HG03139 (cell line): Measurements from ENCODE around the gene SLC8A2.

Experiments used
- ATAC-seq: cut with Tn5 transposase; IDR thresholded peaks from one replicate; pipeline ENCODE4 v1.9.1; 2021; ENCODE audit not compliant: unreplicated experiment

The SLC8A2 gene

DNA sequence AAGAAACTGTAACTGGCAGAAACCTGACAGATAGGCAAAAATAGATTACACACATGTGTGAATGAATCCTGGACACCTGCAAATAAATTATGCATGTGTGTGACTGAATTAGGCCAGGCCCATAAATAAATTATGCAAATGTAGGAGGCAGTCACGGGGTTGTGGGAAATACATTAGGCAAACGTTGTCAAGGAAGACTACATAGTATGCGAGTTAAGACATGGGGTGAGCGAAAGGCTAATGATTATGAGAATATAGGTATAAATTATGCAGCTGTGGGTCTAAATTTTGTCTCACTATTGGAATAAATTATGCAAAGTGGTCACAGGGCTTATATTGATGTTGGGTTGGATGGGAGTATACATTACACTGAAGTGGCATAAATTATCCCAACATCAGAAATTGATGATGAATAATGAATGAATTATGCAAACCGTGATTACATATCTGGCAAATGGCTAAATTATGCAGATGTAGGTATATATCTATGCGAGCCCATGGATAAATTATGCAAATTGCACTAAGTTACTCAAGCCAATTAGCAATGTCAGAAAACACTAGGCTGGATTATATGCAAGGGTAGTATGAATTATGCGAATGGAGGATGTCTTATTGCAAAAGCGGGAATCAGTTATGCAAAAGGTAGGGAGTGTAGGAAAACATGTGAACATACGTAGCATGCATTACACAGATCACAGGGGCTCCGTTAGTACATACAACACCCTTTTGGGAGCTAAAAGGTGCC, 6.8 kb downstream of the SLC8A2 start:
- no peak for ATAC-seq

DNA sequence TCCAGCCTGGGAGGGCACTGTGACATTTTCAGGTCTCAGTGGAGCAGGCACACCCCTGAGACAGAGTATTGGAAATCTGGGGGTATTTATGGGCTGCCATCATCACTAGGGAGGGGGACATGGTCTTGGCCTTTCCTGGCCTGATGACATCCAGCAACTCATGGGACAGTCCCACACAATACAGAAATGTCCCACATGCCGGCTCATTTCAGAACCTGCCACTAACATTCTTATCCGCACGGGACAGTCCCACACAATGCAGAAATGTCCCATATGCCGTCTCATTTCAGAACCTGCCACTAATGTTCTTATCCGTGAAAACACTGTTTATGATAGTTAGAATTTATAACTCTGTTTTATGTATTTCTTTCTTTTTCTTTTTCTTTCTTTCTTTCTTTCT, 9.8 kb downstream of the SLC8A2 start:
- no peak for ATAC-seq

DNA sequence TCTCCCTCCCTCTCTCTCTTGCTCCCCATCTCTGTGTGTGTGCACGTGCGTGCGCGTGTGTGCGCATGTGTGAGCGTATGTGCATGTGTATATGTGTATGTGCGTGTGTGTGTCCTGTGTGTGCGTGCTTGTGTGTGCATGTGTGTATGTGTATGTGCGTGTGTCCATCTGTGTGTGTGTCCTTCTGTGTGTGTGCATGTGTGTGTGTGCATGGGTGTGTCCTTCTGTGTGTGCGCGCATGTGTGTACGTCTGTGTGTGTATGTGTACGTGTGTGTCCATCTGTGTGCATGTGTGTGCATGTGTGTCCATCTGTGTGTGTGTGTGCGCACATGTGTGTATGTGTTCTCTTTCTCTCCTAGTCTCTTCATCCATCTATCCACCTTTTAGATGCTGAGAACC, 12.2 kb downstream of the SLC8A2 start:
- ATAC-seq: no peak

DNA sequence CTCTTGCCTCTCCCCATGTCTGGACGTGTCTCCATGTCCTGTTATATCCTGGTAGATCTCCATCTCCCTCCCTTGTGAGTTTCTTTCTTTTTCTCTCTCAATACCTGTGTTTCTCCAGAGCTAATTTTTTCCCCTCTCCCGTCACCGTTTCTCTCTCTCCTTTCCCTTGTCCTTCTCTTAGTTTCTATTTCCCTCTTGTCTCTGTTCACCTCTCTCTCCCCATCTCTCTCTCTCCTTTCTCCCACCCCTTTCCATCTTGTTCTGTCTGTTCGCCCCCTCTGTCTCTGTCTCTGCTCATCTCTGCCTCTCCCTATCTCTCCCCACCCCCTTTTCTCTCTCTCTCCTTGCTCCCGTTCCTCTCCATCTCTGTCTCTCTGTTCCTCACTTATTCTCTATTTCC, 13.0 kb downstream of the SLC8A2 start:
- ATAC-seq: no peak

DNA sequence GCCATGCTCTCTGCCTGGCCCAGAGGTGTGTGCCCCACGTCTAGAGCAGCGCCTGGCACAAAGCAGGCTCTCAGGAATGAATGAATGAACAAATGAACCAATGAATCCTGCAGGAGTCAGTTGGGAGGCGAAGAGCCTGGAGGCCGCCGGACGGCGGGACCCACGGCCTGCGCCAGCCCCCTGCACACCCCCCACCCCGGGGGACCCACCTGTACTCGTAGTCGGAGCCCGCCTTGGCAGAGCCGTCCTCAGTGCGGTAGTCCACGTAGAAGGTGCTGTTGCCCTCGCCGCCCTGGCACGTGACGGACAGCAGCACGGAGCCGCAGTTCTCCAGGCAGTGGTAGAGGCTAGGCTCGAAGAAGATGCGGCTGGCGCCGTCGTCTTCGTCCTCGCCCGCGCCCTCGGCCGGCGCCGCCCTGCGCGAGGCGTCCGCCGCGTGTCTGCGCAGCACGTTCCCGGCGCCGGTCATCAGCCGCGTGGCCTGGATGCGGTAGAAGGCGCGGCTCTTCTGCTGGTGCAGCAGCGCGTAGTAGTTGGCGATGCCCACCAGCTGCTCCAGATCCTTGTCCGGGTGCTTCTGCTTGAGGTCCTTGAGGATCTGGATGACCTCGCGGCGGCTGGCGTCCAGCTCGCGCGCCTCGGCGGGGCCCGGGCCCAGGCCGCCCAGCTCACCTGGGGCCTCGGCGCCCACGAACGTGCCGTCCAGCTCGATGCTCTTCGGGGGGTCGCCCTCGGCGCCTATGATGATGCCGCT, 14.8 kb downstream of the SLC8A2 start:
- no peak for ATAC-seq

DNA sequence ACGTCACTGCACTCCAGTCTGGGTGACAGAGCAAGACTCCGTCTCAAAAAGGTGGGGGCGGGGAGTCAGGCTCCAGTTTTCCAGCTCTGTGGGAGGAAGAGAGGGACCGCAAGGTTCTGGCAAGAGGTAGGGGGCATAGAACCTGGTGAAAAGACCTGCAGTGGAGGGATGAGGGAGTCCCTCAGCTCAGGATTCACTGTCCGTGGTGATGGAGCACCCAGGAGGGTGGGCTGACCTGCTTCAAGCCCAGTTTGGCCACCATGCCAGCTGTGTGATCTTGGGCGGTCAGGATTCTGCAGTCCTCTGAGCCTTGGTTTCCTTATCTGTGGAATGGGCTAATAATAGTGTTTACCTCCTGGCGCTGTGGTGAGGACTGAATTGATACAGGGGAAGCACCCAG, 21.2 kb downstream of the SLC8A2 start:
- no peak for ATAC-seq

DNA sequence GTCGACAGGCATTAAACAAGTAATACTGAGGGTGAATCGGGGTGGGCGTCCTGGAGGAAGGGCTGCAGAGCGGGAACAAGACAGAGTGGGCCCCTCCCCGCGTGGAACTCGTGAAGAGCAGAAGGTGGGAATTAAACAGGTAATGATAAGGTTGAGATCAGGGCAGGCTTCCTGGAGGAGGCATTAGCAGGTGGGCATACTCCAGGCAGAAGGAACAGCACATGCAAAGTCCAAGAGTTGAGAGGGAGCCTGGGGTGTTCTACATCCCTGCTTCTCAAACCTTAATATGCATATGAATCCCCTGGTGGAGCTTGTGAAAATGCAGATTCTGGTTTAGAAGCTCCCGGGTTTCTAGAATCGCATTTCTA, 23.3 kb downstream of the SLC8A2 start:
- no peak for ATAC-seq

DNA sequence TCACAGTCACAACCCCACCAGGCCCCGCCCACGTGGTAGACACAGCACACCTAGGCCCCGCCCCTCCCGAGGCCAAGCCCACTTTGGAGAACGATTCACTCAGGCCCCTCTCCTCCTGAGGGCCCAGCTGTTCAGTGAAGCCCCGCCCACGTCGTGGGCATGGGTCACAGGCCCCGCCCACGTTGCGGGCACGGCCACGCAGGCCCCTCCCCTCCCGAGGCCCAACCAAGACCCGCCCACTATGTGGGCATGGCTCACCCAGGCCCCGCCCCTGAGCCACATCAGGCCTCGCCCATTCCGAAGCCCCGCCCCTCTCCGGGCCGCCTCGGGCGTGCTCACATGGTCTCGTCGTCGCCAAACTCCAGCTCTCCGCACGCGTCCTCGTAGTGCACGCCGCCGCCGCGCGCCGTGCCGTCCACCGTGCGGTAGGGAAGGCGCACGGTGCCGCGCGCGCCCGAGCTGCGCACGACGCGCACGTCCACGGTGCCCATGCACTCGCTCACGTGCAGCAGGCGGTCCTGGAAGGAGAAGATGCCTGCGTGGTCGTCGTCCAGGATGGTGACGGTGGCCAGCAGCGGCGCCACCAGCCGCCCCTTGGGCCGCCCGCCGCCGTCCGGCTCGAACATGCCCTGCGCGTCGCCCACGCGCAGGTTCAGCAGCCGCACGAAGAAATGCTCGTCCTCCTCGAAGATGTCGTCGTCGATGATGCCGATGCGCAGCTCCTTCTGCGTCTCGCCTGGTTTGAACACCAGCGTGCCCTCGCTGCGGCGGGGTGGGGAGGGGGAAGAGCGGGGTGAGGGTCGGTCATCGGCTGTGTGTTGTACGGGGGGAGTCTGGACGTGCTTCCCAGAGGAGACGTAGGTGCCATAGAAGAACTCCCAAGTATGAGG, 24.0 kb downstream of the SLC8A2 start:
- ATAC-seq: no peak

DNA sequence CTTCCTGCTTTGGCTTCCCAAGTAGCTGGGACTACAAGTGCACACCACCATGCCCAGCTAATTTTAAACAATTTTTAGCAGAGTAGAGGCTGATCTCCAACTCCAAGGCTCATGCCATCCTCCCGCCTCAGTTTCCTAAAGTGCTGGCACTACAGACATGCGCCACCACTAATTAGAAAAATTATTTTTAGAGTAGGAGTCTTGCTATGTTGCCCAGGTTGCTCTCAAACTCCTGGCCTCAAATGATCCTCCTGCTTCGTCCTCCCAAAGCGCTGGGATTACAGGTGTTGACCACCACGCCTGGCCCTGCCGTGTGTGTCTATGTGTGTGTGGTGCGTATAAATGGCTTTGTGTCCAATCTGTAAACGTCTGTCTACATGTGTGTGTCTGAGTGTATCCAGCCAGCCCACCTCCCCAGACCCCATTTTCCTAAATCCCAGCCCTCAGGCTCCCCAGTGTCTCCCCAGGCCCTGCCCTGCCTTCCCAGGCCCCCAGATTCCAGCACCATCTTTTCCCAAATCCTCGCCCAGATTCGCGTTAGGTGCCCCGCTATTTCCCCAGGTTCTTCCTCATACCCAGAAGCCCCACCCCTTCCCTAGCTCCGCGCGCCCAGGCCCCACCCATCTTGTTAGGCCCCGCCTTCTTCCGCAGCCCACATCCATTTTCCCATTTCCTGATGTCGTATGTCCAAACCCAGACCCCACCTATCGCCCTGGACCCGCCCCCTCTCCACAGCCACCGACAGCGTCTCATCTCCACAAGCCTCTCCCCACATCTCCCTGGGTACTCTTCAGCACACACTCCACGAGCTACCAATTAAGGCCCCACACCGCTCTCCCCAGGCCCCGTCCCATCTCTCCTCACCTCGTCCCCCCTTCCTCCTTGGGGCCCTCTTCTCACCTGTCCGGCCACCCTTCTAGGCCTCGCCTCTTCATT, 24.9 kb downstream of the SLC8A2 start:
- ATAC-seq: no peak

DNA sequence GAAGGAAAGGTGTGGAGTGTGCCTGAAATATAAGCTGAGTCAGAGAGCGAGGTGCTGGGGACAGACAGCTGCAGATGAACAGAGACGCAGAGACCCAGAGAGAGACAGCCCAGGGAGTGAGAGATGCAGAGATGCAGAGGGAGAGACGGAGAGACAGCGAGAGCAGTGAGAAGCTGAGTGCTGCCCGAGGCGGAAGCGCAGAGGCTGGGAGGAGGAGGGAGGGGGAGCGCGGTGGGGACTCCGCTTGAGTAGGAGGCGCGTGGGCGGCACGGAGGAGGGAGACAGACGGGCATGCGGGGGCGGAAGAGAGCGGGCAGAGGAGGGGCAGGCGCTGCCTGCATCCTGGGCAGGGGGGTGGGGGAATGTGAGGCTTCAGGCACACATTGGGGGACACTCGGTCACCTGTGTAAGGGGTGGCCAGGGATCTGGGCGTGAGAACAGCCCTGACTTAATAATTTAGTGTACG, 25.7 kb downstream of the SLC8A2 start:
- no peak for ATAC-seq

DNA sequence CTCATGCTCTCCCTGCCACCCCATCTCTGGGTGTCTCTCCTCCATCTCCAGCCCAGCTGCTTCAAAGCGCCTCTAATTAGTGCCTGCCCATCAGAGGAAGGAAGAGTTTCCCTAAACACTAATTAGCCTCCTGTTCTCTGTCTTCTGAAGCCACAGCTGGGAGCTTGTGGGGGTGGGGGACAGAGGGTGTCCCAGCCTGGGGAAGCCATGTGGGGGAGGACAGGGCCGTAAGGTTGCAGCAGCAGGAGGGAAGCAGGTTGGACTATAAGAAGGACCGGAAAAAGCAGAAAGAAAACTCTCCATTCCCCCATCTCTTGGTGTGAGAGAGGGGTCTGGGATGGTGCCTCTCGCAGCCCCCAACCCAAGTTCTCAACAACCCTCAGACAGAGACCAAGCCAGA, 26.2 kb downstream of the SLC8A2 start:
- no peak for ATAC-seq

DNA sequence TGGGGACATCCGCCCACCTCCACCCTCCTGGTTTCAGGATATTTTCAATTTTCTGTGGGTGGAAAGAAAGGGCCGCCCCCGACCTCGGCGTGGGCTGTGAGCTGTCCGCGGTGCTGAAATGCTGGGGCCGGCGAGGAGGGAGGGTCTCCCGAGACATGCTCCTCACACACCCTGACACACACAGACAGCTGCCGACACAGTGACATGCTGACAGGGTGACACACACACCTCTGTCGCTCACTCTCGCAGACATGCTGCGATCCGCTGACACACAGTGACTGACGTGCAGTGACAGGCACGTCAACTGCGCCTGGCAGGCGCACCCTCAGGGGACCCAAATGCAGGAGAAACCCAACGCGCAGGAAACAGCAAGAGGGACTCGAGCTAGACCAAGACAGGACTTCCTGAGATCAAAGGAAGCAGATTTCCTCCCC, 27.3 kb downstream of the SLC8A2 start:
- ATAC-seq: no peak

DNA sequence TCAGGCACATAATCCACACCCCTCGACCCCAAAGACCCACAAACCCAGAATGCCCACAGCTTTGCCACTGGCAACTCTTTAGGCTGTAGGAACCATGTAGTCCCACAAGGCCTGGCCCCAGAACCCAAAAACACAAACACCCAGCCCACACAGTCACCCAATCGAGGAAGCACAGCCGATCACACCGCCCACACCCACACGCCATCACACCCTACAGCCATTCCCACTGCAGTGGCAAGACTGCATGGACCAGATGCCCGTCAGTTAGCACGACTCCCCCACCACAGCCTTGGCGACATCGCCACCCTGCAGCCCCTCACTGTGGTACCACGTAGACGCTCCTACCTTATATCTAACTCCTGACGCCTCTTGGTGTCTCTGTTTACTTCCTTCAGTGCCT, 28.4 kb downstream of the SLC8A2 start:
- ATAC-seq: no peak

DNA sequence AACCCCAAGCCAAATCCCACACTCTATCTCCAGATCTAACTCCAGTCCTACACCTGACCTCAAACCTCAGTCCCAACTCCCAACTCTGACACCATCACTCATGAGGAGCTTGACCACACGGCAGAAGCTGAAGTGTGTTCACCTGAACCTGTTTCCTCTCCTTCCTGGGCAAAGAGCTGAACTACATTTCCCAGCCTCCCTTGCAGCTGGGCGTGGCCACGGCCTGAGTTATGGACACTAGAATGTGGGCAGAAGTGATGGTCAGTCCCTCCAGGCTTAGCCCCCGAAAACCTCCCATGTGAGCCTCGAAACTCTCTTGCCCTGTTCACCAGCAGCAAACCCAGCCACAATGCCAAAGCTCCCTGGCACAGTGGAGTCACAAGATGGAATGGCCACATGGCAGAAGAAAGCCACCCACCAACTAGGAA, 32.9 kb downstream of the SLC8A2 start:
- no peak for ATAC-seq

DNA sequence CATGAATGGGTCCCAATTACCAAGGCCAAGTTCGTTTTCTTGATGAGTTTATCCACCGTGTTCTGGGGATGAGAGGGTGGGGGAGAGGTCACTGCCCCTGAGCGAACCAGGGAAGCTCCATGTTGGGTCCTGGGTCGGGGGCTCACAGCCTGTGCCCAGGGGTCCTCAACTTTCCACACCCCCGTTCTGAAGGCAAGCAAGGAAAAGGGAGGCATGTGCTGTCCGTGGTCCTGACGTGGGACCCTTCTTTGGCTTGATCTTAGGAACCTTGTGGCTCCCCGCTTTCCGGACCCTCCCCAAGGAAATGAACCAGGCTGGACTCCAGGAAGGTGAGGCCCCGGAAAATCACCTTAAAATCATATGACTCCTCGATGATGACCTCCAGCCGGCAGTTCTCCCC, 34.2 kb downstream of the SLC8A2 start:
- no peak for ATAC-seq

DNA sequence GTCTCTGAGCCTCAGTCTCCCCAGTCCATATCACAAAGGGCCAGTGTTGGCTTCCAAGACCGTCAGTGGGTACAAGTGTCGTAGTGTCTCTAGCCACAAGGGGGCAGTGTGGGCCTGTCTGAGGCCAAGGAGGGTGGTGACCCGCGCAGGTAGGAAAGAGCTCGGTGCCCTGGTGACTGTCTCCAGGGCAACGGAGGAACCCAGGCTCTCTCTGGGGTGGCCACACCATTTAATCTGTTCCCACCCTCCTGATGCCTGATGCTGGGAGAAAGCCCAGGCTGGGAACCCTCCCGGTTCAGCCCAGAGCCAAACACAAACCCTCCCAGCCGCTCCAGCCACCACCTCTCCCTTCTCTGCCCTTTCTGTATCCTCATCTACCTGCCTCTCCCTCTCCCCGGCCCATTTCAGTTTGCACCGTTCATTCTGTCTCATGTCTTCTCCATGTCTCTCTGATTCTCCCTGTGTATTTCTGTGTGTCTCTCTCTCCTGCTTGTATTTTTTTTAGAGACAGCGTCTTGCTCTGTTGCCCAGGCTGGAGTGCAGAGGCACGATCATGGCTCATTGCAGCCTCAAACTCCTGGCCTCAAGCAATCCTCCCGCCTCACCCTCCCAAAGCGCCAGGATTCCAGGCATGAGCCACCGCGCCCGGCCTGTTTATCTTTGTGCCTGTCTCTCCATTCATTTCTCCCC, 34.8 kb downstream of the SLC8A2 start:
- no peak for ATAC-seq

DNA sequence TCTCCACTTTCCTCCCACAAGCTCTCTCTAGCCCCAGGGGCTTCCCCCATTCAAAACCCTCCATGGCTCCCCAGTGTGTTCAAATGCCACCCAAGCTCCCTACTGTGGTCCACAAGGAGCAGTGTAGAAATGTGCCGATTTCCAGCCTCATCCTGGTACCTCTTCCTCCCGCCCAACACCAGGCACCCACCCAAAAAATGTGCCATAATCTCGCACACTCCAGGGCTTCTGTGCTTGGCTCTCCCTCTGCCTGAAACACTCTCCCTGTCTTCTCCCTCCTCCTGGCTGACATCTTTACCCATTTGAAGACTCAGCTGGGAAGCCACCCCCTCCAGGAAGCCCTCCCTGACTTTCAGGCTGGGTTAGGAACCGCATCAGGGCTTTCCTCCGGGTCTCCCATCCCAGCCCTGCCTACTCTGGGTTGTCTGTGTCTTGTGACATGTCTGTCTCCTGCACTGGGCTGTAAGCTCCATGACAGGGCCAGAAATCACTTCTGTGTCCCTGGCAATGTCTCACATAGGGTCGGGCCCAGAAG, 35.7 kb downstream of the SLC8A2 start:
- ATAC-seq: no peak

DNA sequence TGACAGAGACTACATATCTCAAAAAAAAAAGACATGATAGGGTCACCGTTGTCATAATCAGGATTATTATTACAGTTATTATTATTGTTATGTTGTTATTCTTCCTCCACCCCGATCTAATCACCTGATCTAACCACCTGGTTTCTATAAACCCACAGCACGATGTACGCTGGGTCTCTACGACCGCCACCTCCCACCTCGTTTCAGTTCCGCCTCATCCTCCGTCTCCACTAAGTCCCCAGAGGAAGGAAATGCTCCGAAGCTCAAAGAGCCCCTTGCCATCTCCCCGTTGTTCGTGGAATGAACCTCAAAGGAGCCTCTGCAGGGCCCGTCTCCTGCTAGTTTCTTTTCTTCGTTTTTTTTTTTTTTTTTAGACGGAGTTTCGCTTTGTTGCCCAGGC, 36.5 kb downstream of the SLC8A2 start:
- ATAC-seq: no peak

DNA sequence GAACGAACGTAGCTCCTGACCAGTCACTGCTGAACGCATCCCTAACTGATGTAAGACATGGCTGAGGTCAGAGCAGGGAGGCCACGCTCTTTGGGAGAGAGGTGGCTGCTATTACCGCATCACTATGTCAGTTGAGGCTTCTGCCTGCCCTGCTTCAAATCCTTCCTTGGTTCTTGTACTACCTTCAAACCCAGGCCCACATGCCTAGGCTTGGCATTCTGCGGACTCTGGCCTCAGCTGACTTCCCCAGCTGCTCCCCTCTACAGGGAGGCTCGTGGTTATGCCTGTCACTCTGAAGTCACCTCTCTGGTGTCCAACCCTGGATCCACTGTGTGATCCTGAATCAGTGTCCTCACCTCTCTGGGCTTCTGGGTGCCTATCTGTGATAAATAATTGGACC, 37.6 kb downstream of the SLC8A2 start:
- no peak for ATAC-seq

DNA sequence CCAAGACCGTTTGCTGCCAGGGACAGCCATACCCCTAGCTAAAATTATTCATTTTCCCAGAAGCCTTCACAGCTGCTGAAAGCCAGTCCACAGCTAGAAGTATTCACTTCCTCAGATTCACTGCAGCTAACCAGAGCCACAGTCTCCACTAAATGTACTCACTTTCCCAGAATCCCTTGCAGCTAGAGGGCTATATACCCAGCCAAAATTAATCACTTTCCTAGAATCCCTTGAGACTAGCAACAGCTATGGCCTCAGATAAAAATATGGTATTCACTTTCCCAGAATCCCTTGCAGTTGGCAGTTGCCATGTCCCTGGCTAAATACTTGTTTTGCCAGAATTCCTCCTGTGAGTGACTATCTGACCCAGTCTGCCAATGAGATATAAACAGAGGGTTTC, 38.6 kb downstream of the SLC8A2 start:
- ATAC-seq: no peak
